GM21528 (cell line): Measurements from ENCODE around the gene ABHD14A.

Experiments
- ATAC-seq: cut with Tn5 transposase; IDR thresholded peaks from one replicate; pipeline ENCODE4 v1.9.1; 2021; ENCODE audit warnings: mild to moderate bottlenecking, moderate library complexity; ENCODE audit not compliant: unreplicated experiment, low FRiP score

The ABHD14A gene

GRCh38 chr3:51955175-51955892 is 19.5 kb upstream of the ABHD14A start, which contains the start of gene GPR62:
Gene GPR62 (plus strand): TSS chr3:51955381. CDS start chr3:51955653, 272 bp downstream.
- no peak for ATAC-seq

DNA sequence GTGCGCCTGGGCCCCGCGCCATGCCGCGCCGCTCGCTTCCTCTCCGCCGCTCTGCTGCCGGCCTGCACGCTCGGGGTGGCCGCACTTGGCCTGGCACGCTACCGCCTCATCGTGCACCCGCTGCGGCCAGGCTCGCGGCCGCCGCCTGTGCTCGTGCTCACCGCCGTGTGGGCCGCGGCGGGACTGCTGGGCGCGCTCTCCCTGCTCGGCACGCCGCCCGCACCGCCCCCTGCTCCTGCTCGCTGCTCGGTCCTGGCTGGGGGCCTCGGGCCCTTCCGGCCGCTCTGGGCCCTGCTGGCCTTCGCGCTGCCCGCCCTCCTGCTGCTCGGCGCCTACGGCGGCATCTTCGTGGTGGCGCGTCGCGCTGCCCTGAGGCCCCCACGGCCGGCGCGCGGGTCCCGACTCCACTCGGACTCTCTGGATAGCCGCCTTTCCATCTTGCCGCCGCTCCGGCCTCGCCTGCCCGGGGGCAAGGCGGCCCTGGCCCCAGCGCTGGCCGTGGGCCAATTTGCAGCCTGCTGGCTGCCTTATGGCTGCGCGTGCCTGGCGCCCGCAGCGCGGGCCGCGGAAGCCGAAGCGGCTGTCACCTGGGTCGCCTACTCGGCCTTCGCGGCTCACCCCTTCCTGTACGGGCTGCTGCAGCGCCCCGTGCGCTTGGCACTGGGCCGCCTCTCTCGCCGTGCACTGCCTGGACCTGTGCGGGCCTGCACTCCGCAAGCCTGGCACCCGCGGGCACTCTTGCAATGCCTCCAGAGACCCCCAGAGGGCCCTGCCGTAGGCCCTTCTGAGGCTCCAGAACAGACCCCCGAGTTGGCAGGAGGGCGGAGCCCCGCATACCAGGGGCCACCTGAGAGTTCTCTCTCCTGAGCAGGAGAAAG is 18.7 kb upstream of the ABHD14A start:
- ATAC-seq, result no peak

DNA sequence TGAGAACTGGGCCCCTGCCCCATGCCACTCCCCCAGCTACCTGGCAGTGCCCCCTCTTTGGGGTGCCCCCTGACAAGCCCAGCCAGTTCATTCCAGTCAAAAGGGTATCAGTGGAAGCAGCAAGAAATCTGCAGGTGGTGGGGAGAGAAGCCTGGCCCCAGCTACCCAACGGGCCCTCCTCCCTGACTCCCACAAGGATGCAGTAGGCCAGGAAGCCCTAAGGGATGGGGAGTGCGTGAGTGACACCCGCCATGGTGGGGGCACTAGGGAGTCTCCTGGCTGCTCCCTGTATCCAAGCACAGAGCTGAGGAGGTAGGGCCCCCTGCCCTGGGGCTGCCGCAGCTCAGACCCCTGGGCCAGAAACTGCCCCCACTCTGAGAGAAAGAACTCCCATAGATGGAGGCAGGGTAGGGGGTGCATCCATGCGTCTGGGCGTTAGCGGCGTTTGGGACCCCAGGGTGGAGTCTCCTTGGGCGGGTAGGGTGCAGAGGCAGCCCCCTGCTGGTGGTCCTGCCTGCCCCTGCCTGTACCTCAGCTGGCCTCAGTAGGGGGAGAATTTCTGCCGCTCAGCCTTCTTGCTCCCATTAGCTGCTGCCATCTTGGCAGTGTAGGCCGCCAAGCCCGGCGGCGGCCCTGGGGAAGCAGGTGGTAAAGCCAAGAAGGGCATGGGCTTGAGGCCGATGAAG is 17.2 kb upstream of the ABHD14A start:
- ATAC-seq, result no peak

GRCh38 chr3:51958603-51959521 is 16.0 kb upstream of the ABHD14A start:
- no peak for ATAC-seq

DNA sequence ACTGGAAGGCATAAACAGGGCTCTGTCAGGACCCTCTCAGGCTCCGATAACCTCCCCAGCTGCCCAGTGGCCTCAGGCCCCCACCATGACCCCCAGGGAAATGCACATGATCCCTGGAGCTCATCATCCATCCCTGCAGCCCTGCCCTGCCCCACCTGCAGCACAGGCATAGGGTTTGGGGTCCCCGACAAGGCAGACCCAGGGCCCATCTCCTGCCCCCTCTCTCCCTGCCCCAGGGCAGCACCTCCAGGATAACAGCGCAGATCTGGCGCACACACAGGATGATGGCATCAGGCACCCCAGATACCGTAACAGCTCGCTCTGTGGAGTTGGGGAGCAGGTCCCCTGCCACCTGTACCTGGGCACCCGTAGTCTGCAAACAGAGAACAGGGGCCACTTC is 15.2 kb upstream of the ABHD14A start:
- no peak for ATAC-seq

DNA sequence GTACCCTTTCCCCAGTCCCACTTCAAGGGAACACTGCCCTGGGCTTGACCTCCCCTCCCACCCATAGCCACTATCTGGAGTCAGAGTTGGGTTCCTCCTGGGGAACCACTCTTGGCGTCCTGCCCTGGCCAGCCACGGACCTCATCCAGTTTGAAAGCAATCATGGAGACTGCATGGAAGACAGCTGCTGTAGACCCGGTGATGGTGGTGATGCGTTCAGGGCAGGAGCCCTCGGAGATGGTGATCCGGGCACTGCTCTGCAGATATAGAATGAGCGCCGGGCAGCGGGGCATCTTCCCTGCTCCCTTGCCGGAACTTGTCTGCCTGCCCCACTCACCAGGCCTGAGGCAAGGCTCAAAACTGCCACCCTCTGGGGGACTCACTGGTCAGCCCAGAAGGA is 14.5 kb upstream of the ABHD14A start:
- ATAC-seq, result no peak

GRCh38 chr3:51961011-51961410 is 13.9 kb upstream of the ABHD14A start:
- no peak for ATAC-seq

DNA sequence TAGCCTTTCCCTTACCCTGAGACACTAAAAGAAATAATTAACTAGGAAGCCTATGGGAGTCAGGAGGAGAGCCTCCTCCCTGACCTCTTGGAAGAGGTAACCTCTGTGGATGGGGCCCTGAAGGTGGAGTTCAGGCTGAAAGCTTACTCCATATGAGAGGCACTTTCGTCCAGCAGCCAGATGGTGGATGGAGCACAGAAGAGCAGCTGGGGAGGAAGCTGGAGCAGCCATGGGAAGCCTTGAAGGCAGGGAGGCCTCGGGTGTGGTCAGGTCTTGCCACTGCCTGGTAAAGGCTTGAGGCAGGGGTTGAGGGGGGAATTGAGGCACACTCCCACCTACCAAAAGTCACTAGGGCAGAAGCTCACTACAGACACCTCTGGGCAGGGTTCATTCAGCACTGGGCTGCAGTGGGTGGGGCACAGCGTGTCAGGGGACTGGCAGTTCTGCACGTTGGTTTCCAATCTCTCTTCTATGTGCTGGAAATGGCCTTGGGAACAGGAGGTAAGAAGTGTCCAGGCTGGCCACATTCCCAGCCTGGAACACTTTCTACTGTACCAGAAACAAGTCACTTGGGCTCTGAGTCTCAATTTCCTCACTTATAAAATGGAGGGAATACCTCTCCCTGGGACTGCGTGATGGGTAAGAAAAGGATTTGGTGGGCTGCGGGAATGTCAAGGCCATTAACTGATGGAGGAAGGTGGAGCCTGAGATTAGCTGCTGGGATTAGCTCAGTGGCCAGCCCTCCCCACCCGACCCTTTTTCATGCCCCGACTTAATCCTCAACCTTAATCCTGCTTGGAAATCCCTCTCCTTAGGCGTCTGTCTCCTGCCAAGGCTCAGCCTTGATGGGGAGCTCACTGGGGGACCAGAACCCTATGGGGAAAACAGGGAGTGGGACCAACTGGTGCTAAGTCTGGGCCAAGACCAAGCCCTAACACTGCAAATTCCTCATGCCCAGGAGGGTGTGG is 13.0 kb upstream of the ABHD14A start:
- ATAC-seq, result no peak

DNA sequence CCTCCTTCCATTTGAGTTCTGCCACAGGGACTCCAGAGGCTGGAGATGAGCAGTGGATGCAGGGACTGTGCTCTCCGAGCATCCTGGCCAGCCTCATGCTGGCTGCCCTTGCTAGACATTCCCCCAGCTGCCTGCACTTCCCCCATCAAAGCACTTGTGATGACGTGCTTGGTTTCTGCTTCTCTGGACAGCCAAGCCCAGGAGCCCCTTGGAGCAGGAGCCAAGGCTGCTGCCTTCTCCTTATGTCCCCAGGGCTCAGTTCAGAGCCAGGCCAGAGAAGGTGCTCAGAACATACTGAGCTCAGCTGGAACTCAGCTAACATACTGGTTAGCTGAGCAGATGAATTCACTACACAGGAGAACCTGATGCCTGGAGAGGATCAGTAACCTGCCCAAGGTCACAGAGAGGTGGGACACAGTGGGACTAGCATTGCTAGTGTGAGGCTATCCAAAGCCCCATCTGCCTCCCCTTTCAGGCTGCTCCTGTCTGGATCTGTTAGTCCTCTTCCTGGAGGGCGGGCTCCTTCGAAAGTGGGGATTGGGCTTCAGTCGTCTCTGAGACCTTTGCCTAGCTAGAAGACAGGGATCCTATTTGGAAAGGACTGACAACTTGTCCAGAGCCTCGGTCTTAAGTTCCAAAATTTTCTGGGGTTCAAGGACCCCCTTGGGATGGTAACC is 11.9 kb upstream of the ABHD14A start:
- ATAC-seq, result no peak

- ATAC-seq, result no peak
These were observed 10.9 kb upstream of the ABHD14A start for GRCh38 chr3:51963951-51964451.

DNA sequence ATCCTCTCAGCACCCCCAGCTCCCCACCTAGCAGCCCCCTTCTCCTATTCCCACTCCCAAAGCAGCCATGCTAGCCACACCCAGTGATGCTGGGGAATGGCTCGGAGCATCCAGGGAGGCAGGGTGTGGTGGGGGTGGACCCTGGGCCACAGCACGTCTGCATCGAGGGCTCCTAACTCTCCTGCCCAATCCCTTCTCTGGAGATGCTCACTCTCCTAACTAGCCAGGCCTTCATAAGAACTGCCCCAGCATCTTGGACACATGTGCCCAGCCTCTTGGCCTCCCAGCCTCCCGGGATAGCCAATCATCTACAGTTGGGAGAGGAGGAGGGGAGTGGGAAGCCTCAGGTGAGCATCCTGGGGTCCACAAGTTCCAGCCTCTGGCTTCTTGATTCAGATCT is 10.3 kb upstream of the ABHD14A start:
- ATAC-seq, result no peak

DNA sequence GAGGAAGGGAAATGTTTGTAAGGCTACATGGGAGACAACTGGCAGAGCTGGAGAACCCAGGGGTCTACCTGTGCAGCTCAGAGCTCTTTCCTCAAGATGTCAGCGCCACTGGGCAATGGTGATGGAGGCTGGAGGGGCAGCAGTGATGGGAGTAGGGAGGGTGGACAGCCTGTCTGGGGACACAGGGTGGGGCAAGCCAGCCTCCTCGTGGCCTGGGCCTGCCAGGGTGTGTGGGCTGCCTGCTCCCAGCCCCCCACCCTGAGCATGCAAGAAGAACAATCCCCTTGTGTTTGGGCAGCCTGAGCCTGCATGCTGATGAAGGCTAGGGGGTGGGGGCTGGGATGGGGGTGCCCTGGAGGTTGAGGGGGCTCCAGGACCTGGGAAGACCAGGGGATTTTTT is 8.8 kb upstream of the ABHD14A start:
- ATAC-seq, result no peak

DNA sequence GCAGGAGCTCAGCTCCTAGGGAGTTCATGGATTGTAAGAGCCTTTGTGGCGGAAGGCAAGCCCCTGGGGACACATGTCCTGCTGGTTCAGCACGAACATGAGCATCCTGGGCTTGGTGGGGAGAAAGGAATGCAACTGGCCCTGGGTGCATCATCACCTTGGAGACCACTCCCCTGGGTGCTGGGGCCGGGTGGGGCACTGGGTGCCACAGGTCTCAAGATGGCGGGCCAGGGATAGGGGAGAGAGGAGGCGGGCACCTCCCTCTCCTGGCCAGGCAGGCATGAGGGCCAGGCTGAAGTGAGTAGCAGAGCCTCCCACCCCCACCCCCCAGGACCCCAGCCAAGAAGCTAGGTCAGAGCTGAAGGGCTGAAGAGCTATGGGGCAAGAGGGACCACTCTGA is 8.4 kb upstream of the ABHD14A start:
- no peak for ATAC-seq

DNA sequence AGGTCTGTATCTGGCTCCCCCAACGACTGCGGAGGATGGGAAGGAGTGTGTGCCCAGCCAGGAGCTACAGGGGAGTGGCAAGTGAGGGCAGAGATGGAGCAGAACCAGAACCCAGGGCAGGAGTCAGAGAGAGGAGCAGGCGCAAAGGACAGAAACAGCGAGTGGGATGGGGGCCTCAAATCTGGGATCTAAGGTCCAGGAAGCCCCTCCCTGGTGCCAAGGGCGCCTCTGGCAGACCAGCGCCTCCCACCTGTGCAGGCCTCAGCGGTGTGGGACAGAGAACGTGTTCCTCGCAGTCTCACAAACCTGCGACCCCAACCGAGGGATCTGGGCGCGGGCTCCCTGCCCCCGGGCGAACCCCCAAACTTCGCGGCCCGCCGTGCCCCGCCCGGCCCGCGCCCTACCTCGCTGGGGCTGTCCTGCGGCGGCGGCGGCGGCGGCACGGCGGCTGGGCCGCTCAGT is 7.9 kb upstream of the ABHD14A start:
- no peak for ATAC-seq

DNA sequence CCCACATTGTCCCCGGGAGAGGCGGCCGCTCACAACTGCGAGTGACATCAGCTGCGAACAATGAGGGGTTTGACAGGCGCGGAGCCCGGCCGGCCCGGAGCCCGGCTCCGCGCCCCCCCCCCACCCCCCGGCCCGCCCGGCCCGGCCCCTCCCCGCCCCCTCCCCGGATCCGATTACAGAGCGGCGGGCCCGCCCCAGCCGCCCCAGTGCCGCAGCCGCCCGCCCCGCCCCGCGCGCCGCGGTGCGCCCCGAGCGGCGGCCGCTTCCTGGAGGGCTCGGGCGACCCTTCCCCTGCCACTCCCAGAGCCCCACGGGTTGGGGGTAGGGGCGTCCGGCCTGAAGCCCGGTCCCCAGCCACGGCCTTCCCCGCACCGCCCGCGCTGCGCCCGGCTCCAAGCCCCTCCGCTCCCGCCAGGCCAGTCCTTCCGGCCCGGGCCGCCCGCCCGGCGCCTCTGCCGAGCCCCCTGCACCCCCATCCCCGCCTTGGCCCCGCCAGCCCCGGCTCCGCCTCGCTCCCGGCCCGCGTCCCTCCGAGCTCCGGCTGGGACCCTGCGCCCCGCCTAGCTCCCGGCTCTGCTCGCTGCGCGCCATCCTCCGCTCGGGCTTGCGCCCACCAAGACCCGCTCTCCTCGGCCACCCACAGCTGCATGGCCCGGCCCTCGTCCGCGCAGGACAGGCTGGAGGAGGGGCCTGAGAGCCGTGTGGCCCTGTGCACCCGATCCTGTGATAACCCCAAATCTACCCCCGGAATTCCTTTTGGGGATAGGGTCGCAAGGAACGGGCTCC is 7.3 kb upstream of the ABHD14A start, which contains the start of gene PCBP4:
TSS of gene PCBP4 (minus strand) at position 71 of the 786 bp plus-strand sequence. CDS start 6,214 bp downstream, outside the sequence.
- ATAC-seq, result no peak

DNA sequence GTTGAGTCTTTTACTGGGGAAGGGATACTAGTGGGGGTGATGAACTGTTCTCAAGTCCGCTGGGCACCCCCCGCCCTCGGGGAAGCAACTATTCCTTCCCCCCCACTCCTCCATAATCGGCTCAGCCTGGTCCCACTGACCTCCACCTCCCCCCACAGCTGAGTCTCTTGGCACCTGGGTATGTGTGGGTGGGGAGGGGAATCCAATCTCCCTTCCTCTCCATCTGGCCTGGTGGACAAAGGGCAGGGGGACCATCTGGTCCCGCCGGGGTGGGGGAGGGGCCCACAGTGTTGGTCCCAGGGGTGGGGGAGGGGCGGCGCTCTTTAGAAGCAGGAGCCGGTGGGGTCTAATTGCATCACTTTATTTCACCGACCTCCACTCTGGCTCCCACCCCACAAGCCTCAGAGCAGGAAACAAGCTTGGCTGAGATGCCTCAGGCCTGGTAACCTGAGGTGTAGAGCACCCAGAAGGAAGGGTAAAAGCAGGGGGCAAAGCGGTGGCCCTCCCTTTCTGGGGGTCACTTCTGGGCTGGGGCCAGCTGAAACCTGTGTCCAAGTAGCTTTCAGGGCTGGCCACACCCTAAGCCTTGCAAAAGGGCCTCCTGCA is 6.6 kb upstream of the ABHD14A start:
- no peak for ATAC-seq
